ENCODE results near the gene CABLES1.
"Not testable (repeated sequence)": the region's sequence is repeated elsewhere in the genome, so short reads cannot be mapped to it uniquely, and the experiment has no call there.

Gene CABLES1

DNA sequence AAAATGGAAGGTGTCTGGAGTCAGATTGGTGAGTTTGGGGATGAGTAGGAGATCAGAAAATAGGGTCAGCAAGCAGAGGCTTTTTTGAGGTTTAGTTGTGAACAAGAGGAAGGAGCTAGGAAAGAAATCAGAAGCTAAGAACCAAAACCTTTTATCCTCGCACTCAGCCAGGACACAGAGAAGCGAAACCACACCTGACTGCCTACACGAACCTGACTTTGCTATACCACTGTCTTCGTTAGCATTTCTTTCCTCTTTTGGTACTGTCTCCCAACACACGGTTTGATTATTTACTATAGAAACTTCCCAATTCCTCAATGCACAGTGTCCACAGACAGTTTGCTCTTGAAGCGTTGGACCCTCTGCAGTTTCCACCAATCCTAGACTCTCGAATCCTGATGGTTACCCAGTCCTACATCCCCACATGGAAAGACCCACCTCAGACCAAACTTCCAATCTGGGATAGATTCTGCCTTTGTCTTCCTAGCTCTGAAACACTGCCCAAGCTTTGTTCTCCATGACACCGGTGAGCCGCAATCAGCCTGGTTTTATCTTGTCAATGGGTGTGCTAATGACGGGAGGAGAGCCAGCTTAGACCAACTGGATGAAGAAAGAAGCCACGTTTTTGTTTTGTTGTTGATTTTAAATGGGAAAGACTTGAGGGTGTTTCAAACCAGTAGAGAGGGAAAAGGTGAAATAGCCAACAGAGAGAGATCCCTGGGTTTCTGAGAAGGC, 137.4 kb downstream of the CABLES1 start:
- DNase-seq = no peak

DNA sequence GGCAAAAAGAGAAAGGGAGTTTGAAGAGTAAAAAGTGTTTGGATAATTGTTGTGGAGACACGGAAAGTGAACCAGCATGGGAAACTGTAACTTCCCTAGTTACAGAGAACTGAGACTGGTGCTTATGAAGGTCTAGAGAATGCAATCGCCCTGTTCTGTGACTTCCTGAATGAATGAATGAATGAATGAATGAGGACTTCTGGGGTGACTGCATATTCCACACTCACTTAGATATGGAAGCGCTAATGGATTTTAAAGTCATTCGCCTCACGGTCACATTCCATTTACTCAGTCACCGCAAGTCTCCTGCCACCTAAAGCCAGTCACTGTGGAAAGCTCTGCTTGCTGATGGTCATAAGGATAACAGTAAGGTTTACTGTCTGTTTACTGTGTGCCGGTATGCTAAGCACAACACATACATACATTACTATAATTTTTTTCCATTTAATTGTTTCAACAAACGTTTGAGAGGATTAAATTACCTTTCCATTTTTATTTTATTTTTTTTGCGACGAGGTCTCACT, 138.2 kb downstream of the CABLES1 start:
- no peak for DNase-seq

GRCh38 chr18:23274638-23275482, 139.6 kb downstream of the CABLES1 start:
- DNase-seq = no peak

DNA sequence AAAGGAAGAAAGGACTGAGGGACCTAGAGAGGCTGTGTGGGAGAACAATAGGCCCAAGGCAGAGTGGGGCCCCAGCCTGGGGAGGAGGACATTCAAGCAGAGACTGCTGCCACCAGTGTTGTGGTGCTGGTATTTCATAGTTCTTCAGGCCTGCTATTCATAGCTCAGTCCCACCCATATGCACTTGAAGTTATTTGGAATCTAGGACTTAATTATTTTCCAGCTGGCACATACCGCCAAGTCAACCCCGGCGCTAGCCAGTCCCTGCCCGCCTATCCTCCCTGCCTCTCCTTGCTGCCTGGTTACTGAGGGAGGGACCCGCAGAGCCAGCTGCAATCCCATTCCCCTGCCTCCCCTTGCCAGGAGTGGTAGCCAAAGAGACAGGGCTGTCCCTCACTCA, 141.2 kb downstream of the CABLES1 start:
- DNase-seq = no peak

- DNase-seq = no peak
Measured at GRCh38 chr18:23277399-23277798, 142.1 kb downstream of the CABLES1 start.

GRCh38 chr18:23279931-23280330, 144.6 kb downstream of the CABLES1 start:
- DNase-seq = no peak

- DNase-seq = no peak
Measured at GRCh38 chr18:23280844-23281243, 145.6 kb downstream of the CABLES1 start.

GRCh38 chr18:23281626-23282436, 146.5 kb downstream of the CABLES1 start:
- no peak for DNase-seq

- no peak for DNase-seq
Measured at GRCh38 chr18:23282437-23282781, 147.1 kb downstream of the CABLES1 start.

DNA sequence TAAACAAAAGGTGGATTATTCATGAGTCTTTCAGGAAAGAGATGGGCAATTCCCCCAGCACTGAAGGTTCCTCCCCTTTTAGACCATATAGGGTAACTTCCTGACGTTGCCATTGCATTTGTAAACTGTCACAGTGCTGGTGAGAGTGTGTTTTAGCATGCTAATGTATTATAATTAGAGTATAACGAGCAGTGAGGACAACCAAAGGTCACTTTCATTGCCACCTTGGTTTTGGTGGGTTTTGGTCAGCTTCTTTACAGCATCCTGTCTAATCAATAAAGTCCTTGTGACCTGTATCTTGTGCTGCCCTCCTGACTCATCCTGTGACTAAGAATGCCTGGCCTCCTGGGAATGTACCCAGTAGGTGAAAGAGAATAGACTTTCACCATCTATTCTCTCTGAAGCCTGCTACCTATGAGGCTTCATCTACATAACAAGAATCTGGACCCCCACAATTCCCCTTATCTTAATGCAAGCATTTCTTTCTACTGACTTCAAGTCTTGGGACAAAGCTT, 148.7 kb downstream of the CABLES1 start:
- no peak for DNase-seq

GRCh38 chr18:23284629-23285028, 149.3 kb downstream of the CABLES1 start:
- no peak for DNase-seq

DNA sequence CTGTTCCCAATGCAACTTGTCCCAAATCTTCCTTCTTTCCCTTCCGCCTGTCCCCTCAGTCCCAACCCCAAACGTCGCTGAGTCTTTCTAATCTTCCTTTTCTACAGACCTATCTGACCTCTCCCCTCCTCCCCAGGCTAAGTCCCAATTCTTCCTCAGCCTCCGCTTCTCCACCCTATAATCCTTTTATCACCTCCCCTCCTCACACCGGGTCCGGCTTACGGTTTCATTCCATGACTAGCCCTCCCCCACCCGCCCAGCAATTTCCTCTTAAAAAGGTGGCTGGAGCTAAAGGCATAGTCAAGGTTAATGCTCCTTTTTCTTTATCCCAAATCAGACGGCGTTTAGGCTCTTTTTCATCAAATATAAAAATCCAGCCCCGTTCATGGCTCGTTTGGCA, 150.3 kb downstream of the CABLES1 start:
- not testable (repeated sequence) for DNase-seq

DNA sequence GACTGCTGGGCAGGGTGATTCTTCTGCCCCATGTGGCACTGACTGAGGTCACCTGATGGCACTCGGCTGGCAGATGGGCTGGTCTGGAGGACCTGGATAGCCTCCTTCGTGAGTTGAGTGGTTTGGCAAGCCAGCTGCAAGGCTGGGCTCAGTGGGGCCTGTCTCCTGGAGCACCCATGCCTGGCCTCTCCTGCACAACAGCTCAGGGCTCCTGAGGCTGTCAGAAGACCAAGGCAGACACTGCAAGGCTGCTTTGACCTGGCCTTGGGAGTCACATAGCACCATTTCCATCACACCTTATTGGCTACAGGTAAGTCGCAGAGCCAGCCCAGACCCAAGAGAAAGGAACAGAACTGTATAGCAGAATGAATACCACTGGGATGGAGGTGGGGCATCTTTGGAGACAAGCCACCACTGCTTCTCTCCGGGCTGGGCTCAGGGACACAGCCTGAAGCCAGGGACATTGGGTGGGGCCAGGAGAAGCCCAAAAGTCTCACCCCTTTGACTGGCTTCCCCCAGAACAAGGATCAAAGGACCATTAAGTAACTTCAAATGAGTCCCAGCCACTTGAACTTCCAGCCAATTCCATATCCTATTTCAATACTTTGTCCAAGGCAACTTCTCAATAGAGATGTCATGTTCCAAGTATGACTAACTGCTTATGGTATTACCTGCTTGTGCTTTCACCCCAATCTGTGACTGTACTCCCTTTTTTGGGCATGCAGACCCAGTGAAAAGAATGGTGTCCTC, 156.3 kb downstream of the CABLES1 start:
- no peak for DNase-seq

GRCh38 chr18:23300231-23300805, 165.0 kb downstream of the CABLES1 start:
- DNase-seq = no peak

DNA sequence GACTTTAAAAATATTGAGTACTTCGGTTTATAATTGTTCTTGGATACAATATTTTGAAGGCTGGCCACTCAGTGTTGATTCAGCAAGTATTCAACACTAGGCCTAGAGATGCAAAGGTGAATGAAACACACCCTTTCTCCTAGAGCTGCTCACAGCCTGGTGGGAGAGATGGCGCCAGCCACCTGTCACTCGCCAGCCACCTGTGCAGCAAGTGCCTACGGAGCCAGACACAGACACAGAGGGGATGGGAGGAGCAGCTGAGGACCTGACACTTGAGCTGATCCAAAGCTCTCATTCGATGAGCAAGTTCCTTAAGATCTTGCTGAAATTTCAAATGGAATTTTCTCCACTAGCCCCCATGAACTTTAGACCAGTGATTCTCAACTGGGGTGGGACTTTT, 166.7 kb downstream of the CABLES1 start:
- DNase-seq = no peak

DNA sequence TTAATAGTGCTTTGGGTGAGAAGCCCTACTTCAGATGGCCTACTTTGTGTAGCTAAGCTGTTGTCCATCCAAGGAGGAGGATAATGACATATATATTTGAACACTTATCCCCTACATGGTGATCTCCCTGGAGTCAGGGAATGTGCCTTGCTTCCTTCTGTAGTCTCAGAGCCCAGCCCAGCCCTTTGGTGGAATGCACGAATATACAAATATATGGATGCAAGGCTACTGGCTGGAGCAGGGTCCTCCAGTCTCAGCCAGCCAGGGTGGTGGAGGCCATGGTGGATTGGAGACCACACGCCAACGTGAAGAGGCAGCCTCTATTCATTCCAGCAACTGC, 167.2 kb downstream of the CABLES1 start:
- no peak for DNase-seq

- DNase-seq = no peak
Measured at GRCh38 chr18:23302851-23303527, 167.7 kb downstream of the CABLES1 start.

DNA sequence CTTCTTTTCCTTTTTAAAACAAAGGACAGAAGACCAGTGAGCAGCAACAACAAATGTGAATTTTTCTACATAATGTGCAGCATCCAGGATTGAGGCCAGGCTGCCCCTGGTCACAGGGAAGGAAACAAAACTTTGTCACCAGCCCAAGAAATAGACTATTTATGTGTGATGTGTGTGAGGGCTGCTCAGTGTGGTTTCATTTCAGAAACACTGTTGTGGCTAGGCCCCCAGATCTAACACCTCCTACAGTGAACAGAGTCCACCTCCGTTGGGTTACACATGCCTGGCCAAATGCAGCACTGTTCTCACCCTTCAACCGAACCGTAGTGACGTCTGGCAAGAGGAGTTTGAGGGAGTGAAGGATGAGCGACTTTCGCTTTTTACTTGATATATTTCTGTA, 171.5 kb downstream of the CABLES1 start:
- DNase-seq = no peak

DNA sequence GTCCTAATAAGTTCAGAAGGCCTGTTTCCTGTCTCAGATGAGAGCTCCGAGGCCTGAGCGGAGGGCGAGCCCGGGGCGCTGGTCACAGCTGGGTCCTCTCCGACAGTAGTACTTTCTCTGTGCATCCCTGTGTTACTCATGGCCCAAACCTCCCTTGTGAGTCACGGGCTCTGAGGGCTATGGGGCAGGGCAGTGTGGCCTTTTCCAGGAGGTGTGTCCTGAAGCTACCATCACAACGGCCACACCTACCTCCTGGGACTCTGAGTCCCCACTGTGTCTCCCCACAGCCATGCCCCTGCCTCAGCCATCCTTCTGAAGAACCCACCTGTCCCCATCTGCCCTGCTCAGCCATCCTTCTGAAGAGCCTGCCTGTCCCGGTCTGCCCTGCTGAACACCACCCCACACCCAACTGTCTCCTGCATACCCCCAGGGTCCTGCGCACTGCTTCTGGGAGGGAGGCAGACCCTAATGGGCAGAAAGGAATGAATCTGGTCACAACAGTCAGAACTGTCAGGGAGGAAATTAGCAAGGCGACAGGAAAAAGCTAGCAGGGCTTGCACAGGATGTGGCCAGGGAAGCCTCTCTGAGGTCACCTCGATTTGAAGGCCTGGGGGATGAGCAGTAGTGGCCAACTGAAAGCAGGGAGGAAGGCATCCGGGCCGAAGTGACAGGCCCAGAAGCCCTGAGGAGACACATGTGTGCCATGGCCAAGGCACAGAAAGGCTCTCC, 172.4 kb downstream of the CABLES1 start:
- no peak for DNase-seq

Data from activated effector memory CD4-positive, alpha-beta T cell treated with anti-CD3 and anti-CD28 coated beads, Interleukin-2, amount 50 U/mL, for 16 hours (primary cell).